HepG2 (cell line): ENCODE data around the gene PRR29. TPM values are rescaled to one million over a fixed set of nuclear protein-coding genes. Genes with fewer than 3 reads are reported as not detected.
A peak's percentile ranks its signal among the peaks of the same experiment; 100 is the strongest.

Source experiments
- AFF4 ChIP-seq: sonication (generic); formaldehyde crosslinking; IDR thresholded peaks from 2 replicates; pipeline ENCODE4 v1.4.0; 2020; ENCODE audit warnings: missing genetic modification reagents
- BCL3 ChIP-seq: sonication (generic); formaldehyde crosslinking; IDR thresholded peaks from 2 replicates; pipeline ENCODE4 v1.5.1; 2020; ENCODE audit warnings: mild to moderate bottlenecking, missing genetic modification reagents, moderate library complexity
- CAMTA2 ChIP-seq: sonication (generic); formaldehyde crosslinking; IDR thresholded peaks from 2 replicates; pipeline ENCODE4 v1.4.0; 2020; ENCODE audit warnings: mild to moderate bottlenecking, missing genetic modification reagents, borderline replicate concordance
- CENPBD1 ChIP-seq: sonication (generic); formaldehyde crosslinking; IDR thresholded peaks from 2 replicates; pipeline ENCODE4 v1.8.0; 2022; ENCODE audit warnings: missing genetic modification reagents, low read depth, mild to moderate bottlenecking, borderline replicate concordance
- GATAD2A ChIP-seq: IDR thresholded peaks from 2 replicates; pipeline ENCODE4 v1.6.1; 2016
- IRF2 ChIP-seq: IDR thresholded peaks from 2 replicates; pipeline ENCODE4 v1.6.1; 2018; ENCODE audit warnings: missing genetic modification reagents, missing compliant biosample characterization
- KAT8 ChIP-seq: IDR thresholded peaks from 2 replicates; pipeline ENCODE4 v1.6.1; 2016; ENCODE audit warnings: missing genetic modification reagents, missing compliant biosample characterization
- KLF11 ChIP-seq: IDR thresholded peaks from 2 replicates; pipeline ENCODE4 v1.6.1; 2016; ENCODE audit warnings: missing compliant biosample characterization
- NAIF1 ChIP-seq: sonication (generic); formaldehyde crosslinking; IDR thresholded peaks from 2 replicates; pipeline ENCODE4 v1.5.0; 2020; ENCODE audit warnings: mild to moderate bottlenecking, missing genetic modification reagents, borderline replicate concordance
- NFIB ChIP-seq: sonication (generic); formaldehyde crosslinking; IDR thresholded peaks from 2 replicates; pipeline ENCODE4 v1.9.0; 2021; ENCODE audit warnings: missing genetic modification reagents, mild to moderate bottlenecking, borderline replicate concordance
- PHF21A ChIP-seq: sonication (generic); formaldehyde crosslinking; IDR thresholded peaks from 2 replicates; pipeline ENCODE4 v1.5.0; 2020; ENCODE audit warnings: mild to moderate bottlenecking, missing genetic modification reagents
- PLRG1 ChIP-seq: fragments of 450-650 bp; conservative IDR thresholded peaks from 2 replicates; pipeline ENCODE4 v1.6.1; 2016
- SMARCC2 ChIP-seq: fragments of 450-650 bp; IDR thresholded peaks from 2 replicates; pipeline ENCODE4 v1.6.1; 2017; ENCODE audit warnings: antibody characterized with exemption, mild to moderate bottlenecking
- SP140L ChIP-seq: sonication (generic); formaldehyde crosslinking; IDR thresholded peaks from 2 replicates; pipeline ENCODE4 v1.4.0; 2020; ENCODE audit warnings: missing genetic modification reagents, borderline replicate concordance
- TRIM24 ChIP-seq: sonication (generic); formaldehyde crosslinking; IDR thresholded peaks from 2 replicates; pipeline ENCODE4 v1.8.0; 2022; ENCODE audit warnings: mild to moderate bottlenecking, missing genetic modification reagents
- ZNF574 ChIP-seq: sonication (generic); formaldehyde crosslinking; IDR thresholded peaks from 2 replicates; pipeline ENCODE4 v1.4.0; 2020; ENCODE audit warnings: missing genetic modification reagents
- ZNF766 ChIP-seq: sonication (generic); formaldehyde crosslinking; IDR thresholded peaks from 2 replicates; pipeline ENCODE4 v1.5.0; 2020; ENCODE audit warnings: missing genetic modification reagents, borderline replicate concordance
- ZNF841 ChIP-seq: sonication (generic); formaldehyde crosslinking; IDR thresholded peaks from 2 replicates; pipeline ENCODE4 v1.8.1; 2023; ENCODE audit warnings: missing genetic modification reagents, borderline replicate concordance
- polyA plus RNA-seq, 8 experiments: library from polyadenylated mRNA; depleted of rRNA in 3 of 8; stranded (reverse) in 7 of 8; unstranded in 1 of 8; fragments of >200 nt; fragmentation: Illumina TruSeq in 4 of 8; extraction: Trizol in 4 of 8; gene quantifications; 2 replicates each; pipeline versions ENCODE4 v1.2.1 to v1.2.3, GENCODE V29; 2011 to 2016; ENCODE audit warnings: low read depth in 4 of 8, missing spikeins in 1 of 8, mixed read lengths in 1 of 8; ENCODE audit not compliant: insufficient read depth in 1 of 8
- total RNA-seq, 5 experiments: library from RNA; depleted of rRNA; stranded (reverse); fragments of >200 nt; fragmentation: Illumina TruSeq; extraction: Trizol; gene quantifications; 2 replicates each; pipeline ENCODE4 v1.2.3, GENCODE V29; 2016; ENCODE audit warnings: low read depth in 1 of 5

Gene PRR29
- total and polyA plus RNA-seq, 2 of the 13 experiments (the other 11 are each of a cell fraction or from before 2014, with no cell fraction given) = 0.07 to 0.20 TPM

- TF ChIP-seq ZNF574 (CRISPR knock-in tag) (no peak), CAMTA2 (no peak), CENPBD1 (CRISPR knock-in tag) (no peak), GATAD2A (CRISPR knock-in tag) (0 out of 2 replicates have a peak, but pooled peaks have one; percentile 35), PLRG1 (no peak), SMARCC2 (no peak), BCL3 (CRISPR knock-in tag) (no peak), KLF11 (CRISPR knock-in tag) (0 out of 2 replicates have a peak, but pooled peaks have one; percentile 29), SP140L (CRISPR knock-in tag) (no peak), ZNF766 (no peak), PHF21A (CRISPR knock-in tag) (no peak), AFF4 (no peak), NFIB (CRISPR knock-in tag) (no peak), KAT8 (CRISPR knock-in tag) (0 out of 2 replicates have a peak, but pooled peaks have one; percentile 34), IRF2 (CRISPR knock-in tag) (no peak), ZNF841 (CRISPR knock-in tag) (no peak), NAIF1 (no peak), TRIM24 (no peak)
Observed at GRCh38 chr17:64028874-64029464, 30.8 kb downstream of the PRR29 start (continued).
